Measurements from ENCODE around the gene ARHGAP45.

DNA sequence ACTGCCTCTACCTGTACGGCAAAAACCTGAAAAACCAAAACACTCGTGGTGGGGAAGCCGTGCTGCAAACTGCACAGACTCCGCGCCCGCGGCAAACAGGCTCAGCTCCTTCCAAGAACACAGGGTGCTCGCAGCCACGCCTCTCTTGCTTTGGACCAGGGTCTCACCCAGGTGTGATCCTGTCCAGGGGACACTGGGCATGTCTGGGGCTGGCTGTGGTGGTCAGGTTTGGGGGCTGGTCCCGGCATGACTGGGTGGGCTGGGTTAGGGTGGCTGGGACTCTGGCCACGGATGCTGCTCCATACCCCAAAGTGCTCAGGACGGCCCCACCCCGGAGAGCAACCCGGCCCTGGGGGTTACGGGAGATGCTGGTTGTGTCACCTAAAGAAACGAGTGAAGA lies 50.7 kb downstream of the ARHGAP45 start:
- TF ChIP-seq, protein P1, sequence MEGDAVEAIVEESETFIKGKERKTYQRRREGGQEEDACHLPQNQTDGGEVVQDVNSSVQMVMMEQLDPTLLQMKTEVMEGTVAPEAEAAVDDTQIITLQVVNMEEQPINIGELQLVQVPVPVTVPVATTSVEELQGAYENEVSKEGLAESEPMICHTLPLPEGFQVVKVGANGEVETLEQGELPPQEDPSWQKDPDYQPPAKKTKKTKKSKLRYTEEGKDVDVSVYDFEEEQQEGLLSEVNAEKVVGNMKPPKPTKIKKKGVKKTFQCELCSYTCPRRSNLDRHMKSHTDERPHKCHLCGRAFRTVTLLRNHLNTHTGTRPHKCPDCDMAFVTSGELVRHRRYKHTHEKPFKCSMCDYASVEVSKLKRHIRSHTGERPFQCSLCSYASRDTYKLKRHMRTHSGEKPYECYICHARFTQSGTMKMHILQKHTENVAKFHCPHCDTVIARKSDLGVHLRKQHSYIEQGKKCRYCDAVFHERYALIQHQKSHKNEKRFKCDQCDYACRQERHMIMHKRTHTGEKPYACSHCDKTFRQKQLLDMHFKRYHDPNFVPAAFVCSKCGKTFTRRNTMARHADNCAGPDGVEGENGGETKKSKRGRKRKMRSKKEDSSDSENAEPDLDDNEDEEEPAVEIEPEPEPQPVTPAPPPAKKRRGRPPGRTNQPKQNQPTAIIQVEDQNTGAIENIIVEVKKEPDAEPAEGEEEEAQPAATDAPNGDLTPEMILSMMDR (IDR thresholded peaks at IDR 0.05): no peak
- TF ChIP-seq POLR2A (IDR thresholded peaks at IDR 0.05): no peak

Measured in body of pancreas (tissue), 4 donors.